Measurements from ENCODE around the gene ALKAL2.

The ALKAL2 gene

GRCh38 chr2:271917-272316 is 16.0 kb downstream of the ALKAL2 start:
- no peak for DNase-seq (ENCODE audit: low read depth in 2 of 2)

DNA sequence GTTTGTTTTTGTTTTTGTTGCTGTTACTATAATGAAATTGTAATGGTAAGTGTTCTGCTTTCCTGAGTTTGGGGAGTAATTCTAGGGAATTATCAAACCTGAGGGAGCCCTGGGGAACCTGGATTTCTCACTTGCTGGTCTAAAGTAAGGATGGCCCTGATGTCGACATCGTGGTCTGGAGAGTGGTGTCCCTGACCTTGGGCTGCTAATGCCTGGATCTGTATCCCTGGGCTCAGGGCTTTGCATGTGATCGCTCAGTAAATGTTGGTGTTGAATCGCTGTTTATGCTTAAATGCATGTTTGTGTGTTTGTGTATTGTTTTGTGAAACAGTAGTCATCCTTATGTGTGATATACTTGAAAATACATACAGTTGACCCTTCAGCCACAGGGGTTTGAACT is 17.0 kb downstream of the ALKAL2 start:
- DNase-seq (ENCODE audit: low read depth in 2 of 2): no peak

- DNase-seq (ENCODE audit: low read depth in 2 of 2): no peak
Measured at GRCh38 chr2:269356-270030, 18.4 kb downstream of the ALKAL2 start.

DNA sequence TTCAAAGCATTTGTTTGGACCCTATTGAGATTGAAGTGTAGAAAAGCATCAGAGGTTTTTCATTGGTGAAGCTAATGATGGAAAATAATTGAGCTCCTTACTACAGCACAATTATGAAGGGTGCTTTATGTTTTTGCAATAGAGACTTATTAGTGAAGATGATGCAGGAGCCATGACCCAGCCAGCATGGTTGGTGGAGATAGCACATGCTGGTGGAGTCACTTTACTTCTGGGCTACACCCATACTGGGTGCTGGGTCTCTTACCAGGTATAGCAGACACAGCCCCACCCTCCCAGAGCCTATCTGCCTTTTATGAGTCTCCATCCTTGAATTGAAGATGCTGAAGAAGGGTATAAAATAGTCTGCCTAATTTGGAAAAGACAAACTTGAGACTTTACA is 19.6 kb downstream of the ALKAL2 start:
- DNase-seq (ENCODE audit: low read depth in 2 of 2): no peak

GRCh38 chr2:264493-265468 is 23.1 kb downstream of the ALKAL2 start, which contains the start of gene ACP1:
ACP1 (plus strand) TSS chr2:264947; CDS start chr2:264965, 18 bp downstream.
- peak; percentile 77 to 83 for DNase-seq (ENCODE audit: low read depth in 2 of 2)

GRCh38 chr2:263774-264492 is 24.0 kb downstream of the ALKAL2 start, which contains the start of gene SH3YL1:
SH3YL1 (minus strand) TSS chr2:264032; CDS start chr2:263984, 48 bp downstream.
- DNase-seq (ENCODE audit: low read depth in 2 of 2): no peak

DNA sequence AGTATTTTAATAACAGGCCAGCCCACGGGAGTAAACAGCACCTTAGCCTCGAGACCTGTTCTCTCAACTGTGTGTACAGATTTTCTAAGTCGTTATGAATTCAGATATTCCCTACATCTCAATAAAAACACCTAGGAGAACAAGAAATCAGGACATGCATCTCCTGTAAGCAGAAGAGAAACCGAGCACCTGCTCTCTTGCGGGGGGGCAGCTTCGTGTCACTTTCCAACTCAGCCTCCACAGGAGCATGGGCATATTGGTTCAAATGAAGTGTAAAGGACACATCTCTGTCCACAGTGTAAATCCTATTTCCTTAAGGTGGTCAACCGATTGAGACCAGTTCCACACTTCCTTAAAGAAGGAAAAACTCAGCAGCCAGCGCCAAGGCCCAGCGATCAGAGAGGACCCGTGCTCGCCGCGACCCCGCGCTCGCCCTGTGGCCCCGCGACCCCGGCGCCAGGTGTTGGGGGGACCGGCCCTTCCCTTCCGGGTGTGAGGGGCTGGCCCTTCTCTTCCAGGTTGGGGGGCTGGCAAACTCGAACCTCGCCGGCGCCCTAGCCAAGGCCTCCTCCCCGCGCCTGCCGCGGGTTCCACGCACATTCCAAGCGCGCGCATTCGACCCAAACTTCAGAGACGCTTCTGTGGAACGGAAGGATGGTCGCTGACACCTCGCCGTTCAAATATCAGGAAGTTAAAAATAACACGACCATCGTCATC is 24.7 kb downstream of the ALKAL2 start:
- no peak for DNase-seq (ENCODE audit: low read depth in 2 of 2)

DNA sequence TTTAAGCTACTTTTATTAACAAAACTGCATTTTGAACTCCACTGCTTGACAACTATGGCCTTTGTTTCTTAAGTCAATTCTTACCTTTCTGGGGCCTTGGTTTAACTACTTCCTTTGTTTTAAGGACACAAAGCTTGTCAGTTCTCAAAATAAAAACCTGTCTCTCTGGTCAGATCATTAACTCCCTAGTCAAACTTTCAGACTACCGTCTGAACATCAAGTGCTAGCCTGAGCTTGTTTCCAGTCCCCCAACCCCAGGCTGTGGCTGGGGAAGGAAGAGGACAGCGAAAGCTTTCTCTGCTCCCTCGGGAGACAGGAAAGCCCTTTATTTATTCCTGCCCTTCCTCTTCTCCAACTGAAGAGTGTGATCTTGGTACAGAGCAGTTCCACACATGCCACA is 25.8 kb downstream of the ALKAL2 start:
- DNase-seq (ENCODE audit: low read depth in 2 of 2): no peak

DNA sequence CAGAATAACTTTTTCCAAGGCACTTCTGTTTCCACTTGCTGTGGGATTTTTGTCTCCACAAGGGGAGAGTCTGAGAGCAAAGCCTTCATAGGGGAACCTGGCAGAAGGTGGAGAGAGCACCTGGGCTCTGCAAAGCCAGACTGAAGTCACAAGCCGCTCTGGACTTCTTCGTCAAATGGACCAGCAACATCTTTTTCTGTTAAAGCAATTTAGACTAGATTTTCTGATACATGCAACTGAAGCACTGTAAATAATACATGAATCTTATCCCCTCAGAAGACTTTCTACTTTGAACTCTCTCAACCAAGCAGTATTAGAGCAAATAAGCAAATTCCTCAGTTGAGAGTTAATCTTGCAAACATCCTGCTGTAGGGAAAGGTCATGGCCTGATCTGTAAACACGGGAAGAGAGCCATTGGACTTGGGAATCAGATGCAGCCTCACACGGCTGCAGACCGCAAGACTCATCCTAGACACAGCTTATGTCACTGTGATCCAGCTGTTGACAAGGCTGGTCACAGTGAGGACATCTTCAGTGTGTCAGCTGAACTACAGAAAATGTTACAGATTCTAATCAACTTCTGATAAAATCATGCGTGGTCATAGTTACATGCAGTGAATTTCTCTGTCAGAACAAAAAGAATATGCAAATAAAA is 27.3 kb downstream of the ALKAL2 start:
- no peak for DNase-seq (ENCODE audit: low read depth in 2 of 2)

- no peak for DNase-seq (ENCODE audit: low read depth in 2 of 2)
Measured at GRCh38 chr2:259789-260331, 28.0 kb downstream of the ALKAL2 start.

GRCh38 chr2:258933-259332 is 29.0 kb downstream of the ALKAL2 start:
- no peak for DNase-seq (ENCODE audit: low read depth in 2 of 2)

DNA sequence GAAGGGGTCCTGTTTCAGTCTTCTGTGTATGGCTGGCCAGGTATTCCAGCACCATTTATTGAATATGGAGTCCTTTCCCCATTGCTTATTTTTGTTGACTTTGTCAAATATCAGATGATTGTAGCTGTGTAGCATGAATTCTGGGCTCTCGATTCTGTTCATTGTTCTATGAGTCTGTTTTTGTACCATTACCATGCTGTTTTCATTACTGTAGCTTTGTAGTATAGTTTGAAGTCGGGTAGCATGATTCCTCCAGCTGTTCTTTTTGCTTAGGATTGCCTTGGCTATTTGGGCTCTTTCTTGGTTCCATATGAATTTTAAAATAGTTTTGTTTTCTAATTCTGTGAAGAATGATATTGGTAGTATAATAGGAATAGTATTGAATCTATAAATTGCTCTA is 30.0 kb downstream of the ALKAL2 start:
- no peak for DNase-seq (ENCODE audit: low read depth in 2 of 2)

- DNase-seq (ENCODE audit: low read depth in 2 of 2): no peak
Measured at GRCh38 chr2:257429-257828, 30.5 kb downstream of the ALKAL2 start.

- DNase-seq (ENCODE audit: low read depth in 2 of 2): no peak
Measured at GRCh38 chr2:256094-256493, 31.8 kb downstream of the ALKAL2 start.

DNA sequence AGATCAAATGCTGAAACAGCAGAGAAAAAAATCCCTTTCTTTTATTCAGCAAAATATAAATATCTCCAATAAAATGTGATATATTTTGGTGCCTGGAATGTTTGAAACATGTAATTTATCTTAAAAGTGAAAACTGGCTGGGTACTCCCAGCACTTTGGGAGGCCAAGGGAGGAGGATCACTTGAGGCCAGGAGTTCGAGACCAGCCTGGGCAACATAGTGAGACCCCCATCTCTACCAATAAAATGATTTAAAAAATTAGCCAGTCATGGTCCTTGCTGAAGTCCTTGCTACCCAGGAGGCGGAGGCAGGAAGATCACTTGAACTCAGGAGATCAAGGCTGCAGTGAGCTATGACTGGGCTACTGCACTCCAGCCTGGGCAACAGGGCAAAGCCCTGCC is 32.7 kb downstream of the ALKAL2 start:
- no peak for DNase-seq (ENCODE audit: low read depth in 2 of 2)

- DNase-seq (ENCODE audit: low read depth in 2 of 2): no peak
Measured at GRCh38 chr2:254241-254640, 33.6 kb downstream of the ALKAL2 start.

GRCh38 chr2:253202-253638 is 34.7 kb downstream of the ALKAL2 start:
- DNase-seq (ENCODE audit: low read depth in 2 of 2): no peak

DNA sequence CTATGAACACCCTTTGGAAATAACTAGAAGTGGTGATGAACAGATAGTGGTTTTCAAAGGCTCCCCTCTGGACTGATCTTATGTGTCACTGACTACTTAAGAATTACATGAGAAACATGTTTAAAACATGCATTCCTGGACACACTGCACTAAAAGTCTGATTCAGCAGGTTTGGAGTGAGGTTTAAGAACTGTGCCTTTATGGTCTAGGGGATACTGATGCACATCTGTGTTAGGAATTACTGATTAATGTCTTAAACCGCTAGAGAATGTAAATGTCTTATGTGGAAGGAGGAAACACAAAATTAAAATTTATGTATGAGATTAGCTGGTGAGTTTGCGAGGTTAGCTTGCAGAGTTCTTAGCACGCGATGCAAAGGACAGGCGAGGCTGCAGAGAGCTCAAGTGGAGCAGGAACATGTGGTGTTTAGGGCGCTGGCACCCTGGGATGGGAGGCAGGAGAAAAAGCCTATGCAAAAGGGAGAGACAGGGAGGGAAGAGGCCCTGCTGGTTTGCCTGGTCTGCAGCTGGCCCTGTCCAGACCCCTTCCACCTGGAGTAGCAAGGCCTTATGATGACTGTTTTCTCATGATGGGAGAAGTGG is 35.8 kb downstream of the ALKAL2 start:
- DNase-seq (ENCODE audit: low read depth in 2 of 2): no peak

- no peak for DNase-seq (ENCODE audit: low read depth in 2 of 2)
Measured at GRCh38 chr2:249538-250042, 38.3 kb downstream of the ALKAL2 start.

- DNase-seq (ENCODE audit: low read depth in 2 of 2): no peak
Measured at GRCh38 chr2:248724-249123, 39.2 kb downstream of the ALKAL2 start.
